OCI-M2 (cell line): ENCODE measurements around the gene FKBP1A.

ENCODE experiments used
- DNase-seq: peaks from one replicate; lab custom pipeline; 2025; ENCODE audit not compliant: unreplicated experiment; lab: John Stamatoyannopoulos, UW

The FKBP1A gene

DNA sequence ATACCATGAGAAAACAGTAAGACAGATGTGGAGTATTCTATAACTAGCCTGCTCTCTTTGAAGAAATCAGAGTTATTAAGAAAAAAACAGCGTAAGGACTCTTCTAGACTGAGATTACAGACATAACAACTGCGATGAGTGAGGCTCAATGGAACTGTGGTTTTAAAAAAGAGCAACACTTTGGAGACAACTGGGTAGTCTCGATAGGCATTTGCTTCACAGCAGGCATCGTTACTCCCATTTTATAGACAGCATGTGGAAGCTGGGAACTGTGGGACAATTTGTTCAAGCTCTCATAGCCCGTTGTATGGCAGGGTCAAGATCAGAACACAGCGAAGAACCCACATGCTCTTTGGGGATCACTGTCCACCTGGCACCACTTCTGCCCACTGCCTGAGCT, 4.6 kb downstream of the FKBP1A start:
- no peak for DNase-seq

DNA sequence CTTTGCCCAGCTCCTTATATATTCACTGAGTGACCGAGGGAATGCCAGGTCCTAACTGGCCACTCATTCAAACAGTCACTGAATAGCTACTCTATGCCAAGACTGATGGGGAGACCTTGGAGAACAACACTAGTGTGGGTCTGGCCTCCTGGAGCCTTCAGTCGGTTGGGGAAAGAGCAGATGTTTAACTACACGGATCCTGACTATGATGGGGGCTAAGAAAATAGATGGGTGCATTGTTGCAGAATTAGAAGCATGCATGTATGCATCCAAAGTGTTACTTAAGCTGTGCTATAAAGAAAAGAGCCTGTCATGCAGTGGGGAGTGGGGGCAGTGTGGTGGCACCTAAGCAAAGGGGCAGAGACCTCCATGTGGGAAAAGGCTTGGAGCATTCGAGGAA, 6.5 kb downstream of the FKBP1A start:
- DNase-seq: no peak

DNA sequence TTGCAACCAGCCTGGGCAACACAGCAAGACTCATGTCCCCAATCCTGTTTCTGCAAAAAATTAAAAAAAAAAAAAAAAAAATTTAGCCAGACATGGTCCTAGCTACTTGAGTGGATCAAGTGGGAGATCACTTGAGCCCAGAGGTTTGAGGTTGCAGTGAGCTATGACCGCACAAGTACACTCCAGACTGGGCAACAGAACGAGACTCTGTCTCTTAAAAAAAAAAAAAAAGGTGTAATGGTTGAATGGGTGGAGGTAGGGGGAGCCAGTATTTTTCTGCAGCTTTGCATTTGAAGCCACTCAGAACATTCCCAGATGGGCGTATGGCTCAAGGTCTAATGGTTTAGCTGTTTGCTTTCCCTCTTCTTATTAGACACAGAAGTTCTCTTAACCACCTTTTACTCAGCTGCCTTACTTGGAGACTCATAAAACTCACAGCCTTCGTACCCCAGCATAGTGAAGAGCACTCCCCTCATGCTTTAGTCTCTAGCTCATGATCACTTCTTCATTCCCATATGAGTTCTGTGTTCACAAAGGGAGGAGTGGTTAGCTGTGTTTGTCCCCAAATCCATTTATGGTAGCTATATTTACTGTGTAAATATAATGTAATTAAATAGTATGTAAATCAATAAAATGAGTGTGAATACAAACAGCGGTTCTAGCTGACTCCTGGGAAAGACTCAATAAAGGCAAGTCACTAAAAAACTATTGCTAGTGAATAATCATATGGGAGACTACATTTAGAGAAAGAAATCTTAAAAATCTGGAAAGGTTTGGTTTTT, 9.0 kb downstream of the FKBP1A start:
- DNase-seq: no peak

DNA sequence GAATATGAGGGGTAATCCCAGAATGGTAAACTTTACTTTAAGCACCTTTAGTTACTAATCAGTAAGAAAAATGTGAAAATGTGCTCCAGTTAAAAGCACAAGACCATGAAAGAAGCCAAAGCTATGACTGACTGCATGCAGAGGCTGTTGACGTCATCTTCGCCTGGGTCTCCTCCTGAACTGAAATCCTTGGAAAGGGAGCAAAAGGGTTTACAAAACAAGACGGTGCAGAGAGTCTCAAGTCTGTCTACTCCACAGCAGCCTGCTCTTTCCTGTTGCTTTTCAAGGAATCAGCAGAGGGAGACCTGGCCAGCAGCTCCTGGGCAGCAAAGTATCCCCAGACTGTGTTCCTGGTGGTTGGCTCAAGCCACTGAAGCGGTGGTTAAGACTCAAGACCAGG, 10.2 kb downstream of the FKBP1A start:
- DNase-seq: no peak

DNA sequence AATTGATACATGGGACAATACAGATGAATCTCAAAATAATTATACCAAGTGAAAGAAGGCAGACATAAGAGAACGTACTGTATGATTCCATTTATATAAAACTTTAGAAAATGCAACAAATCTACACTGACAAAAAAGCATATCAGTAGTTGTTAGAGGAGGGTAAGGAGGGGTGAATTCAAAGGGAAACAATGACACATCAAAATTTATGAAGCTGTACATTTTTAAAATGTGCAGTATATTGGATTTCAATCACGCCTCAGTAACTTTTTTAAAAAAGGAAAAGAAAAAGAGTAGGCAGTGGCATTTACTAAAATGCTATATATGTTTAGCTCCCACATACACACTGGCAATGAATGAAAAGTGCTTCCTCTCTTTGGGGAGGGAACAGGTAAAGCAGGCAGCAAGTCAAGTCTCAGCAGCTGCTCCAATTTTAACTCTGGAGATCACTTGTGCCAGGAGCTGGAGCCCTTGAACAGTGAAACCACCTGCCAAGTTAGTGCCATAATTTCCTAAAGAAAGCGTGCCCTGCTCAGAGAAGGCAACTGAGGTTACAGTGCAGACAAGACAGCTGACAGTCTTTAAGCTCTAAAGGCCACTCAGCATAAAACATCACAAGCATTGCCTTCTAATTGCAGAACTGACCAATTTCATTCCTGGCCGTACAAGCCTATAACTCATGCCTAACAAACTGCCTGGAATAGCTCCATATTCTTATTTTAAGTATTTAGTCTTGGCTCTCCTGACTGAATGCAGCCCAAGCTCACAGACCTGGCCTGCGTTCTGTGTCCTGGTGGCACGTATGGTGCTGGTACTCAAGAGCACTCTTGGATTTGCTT, 10.9 kb downstream of the FKBP1A start:
- DNase-seq: no peak

DNA sequence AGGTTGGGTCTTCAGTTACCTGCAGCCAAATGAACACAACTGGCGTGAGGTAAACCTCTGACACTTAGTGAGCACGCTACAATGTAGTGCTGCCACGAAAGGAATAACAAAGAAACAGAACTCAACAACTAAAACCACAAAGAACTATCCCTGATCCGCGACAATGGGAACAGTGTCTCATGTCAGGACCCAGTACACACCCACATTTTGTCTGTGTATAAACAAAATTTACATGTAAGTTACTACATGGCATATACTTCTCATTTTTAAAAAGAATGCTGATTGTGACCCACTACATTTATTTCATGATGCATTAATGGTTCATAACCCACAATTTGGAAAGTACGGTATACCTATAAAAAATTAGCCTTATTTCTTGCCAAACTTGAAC, 14.1 kb downstream of the FKBP1A start:
- DNase-seq: no peak

DNA sequence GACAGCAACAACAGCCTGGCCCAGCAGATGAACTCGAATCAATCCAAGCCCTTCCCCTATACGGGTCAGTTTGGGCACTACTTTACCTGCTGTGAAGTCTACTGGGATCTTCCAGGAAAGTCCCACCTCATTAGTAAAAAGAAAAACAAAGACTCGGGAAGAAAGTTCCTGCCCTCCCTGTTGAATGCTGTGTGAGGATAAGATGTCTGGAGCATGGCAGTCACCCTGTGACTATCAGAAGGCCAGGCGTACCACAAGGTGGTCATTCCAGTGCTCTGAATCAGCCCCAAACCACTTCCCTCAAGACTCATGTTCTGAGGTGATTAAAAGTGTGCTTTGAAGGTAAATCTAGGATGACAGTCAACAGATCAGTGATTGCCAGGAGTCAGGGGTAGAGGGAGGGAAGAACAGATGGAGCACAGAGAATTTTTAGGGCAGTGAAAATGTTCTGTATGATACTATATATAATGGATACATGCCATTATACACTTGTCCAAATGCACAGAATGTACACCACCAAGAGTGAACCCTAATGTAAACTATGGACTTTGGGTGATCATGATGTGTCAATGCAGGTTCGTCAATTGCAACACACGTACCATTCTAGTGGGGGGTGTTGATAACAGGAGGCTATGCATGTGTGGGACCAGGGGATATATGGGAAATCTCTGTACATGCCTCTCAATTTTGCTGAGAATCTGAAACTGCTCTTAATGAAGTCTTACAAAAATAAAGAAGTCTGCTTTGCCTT, 14.7 kb downstream of the FKBP1A start:
- DNase-seq: no peak

DNA sequence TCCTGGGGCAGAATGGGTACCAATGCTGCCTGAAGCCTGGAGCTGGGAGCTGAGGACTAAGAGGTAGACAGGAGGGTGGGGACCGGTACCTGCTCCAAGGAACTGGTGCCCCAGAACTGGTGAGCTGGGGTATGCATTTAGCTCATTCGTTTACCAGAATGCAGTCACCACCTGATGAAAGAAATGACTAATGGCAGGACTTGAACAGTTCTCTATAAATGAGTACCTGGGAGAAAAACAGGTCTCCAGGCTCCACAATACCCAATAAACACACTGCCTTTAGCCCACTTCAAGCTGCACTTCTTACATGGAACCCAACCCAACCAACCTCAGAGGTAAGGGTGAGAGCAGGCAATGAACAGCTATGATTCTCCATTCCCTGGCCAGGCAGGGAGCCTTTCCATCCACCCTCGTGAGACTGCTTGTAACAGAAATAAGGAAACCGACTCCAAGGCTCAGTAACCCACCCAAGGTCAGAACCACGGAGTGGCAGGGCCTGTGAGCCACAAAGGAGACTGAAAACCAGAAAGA, 15.4 kb downstream of the FKBP1A start:
- DNase-seq: no peak

DNA sequence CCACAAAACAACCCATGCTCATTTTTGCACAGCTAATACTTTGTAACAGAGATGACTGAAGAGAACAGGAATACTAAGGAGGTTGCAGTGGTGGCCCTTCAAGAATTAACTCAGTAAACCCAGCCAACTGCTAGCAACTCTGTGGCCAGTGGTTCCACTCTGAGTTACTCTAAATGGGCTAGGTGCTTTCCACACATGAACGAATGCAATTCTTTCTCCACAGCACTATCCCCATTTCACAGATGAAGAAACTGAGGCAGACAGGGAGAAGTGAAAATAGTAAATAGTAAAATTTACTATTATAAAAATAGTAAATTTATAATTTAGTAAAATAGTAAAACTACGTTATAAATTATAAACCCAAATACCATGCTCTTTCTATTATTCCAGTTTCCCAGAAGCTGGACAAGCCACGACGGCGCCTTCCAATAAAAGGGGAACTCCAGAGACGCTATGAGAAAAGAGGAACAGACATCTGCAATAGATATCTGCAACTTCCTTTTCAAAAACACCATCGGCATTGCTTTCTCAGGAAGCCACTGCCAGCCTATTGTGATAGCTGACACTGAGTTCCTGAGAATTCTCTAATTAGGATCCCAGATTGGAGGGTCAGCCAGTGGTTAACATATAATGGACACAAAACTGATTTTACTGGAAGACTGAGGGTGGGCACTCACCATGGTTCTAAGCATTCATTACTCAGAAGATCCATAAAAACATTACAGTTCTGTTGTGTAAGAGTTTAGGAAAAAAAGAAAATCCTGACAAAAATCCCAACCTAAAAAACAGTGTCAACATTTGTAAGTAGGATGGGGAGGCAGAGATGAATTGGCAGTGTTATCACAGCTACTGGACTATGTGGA, 16.2 kb downstream of the FKBP1A start:
- DNase-seq: no peak

DNA sequence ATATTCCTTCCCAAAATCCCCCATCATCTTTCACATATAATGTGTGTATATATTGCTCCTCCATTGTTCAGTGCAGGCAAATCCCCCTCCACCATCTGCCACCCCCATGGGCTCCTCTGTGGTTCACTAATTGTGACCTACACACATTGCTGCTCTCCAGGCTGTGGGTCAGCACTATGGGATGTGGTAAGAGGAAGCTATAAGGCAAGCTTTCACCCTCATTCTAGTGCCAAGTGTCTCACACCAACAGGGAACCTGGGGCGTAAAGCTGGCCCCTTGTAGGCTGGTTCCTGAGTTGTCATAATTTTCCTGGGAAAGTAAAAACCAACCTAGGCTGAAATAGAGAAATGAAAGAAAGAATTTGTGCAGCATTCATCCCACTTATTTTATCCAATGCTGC, 16.8 kb downstream of the FKBP1A start:
- no peak for DNase-seq

DNA sequence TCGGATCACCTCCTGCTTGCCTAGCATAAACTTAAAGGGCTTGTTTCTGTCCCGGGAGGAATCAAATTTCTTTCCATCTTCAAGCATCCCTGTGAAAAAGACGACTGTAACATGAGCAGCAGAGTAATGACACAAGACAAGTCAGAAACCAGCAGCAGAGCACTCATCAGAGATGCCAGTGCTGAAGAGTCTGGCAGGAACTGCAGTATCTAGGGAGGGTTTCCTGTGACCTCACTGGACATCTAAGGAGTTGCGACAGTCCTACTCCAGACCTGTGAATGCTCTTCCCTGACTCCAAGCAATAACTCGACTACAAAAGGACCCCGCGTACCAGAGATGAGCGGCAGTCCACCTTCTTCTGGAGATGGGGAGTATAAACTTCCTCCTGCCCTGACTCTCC, 17.3 kb downstream of the FKBP1A start:
- DNase-seq: no peak

DNA sequence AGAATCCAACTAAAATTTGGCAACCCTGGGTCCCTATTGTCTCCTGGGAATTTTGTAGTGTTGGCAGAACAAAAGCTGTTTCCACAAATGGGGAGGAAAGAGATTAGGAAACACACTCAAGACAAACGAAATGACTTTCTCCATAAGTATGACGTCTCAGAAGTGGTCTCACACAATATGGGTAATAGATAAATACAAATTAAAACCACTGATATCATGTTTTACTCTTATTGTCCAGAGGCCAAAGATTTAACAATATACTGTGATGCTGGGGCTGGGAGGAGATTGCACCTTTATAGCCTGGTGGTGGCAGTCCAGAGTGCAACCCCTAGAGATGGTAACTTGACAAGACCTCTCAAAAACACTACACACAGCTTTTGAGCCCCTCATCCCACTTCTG, 18.6 kb downstream of the FKBP1A start:
- no peak for DNase-seq

DNA sequence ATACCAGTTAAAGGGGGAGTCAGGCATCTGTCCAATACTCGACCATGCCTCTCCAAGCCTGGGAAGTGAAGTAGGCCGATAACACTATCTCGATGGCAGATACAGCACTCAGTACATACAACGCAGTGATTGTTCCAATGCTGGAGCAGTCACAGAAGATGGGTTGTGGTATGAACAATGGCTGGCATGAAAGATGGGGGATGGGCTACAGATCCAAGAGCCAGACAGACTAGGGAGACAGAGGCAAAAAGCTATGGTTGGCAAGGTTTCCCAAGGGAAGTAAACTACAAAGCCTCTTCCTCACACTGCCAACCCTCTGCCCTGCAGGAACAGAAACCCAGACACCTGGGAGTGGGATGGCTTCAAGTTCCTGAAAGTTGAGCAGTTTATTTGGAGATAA, 19.2 kb downstream of the FKBP1A start:
- DNase-seq: no peak

DNA sequence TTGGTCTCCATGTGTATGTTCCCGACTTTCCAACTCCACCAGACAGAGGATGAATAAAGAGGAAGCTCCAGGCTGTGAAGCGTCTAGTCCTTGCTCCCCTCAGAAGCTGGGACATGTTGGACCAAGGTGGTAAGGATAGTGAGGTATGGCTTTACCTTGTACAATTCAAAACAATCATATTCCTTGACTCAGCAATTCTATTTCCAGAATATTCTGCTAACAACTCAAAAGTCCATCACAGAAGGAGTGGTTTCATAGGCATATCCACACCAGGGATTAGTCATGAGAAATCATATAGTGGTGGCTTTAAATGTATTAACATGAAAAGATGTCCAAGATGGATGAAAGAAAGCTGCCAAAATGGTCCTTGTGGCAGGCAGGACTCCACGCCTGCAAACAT, 19.8 kb downstream of the FKBP1A start:
- DNase-seq: no peak

DNA sequence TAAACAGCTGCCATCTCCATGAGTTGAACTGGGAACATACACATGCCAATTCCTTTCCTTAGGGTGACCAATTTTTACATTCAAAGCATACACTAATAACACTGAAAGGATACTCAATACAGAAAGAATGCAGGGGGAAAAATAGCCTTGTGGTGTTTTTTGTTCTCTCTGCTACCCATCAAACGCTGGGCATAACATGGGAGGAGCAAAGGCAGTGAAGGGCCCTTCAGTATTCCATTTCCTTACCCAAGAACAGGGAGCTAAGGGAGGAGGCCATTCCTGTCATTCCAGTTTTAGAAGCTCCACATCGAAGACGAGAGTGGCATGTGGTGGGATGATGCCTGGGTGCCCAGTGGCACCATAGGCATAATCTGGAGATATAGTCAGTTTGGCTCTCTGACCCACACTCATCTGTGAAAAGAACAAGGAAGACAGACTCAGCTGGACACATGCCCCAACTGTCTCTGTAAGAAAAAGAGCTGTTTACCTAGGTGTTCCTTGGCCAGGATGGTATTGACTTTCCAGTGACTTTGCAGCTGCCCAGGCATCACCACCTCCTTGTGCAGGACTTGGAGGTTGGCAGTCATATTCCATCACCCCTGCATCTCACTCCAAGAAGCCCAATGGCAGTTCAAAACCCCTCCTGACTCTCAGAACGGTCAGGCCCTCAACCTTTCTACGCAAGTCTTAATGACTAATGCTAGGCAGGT, 20.9 kb downstream of the FKBP1A start:
- no peak for DNase-seq

DNA sequence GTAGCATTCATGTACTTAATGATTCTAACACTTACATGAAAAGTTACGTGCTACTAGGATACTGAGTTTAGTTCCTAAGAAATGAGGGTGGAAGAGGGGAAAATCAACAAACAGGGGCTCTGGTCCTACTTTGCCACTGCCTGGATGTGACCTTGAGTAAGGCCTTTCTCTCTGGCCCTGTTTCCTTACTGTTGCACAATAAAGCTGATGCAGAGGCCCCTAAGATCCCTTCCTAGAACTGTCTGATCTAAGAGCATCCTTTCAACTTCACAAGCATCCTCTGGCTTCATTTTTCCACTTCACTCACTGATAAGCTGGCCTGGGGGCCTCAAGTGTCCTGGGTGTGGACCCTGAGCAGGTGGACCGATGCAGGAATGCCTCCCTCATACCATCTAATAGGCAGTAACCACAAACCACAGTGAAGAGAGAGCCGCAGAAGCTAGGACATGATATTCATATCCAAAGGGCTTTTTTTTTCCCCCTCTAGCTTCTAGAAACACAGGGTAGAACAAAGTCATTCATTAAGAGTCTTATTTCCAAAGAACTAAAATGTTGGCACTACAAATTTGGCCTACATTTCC, 21.6 kb downstream of the FKBP1A start:
- DNase-seq: no peak

DNA sequence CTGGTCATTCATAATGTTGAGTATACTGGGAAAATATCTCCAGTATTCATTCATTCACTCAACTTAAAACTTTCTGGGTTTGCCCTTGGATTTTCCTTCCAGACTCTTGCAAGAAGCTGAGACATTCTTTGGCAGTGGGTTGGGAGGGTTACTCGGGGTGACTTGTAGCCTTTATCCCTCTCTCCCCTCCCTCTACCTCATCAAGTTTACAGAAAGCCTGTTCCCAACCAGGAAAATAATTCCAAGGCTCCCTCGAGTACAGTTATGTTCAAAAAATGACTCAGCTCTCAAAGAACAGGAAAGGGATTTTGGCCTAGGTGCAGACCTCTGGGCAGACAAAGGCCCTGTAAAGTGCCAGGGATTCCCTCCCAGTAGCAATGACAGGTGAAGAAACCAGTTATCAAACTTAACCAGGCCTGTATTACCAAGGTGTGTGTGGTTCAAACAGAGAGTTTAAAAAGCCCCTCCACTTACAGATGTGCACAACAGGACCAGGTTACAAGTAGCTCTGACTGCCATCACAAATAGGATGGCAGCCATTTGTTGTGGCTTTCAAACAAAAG, 22.2 kb downstream of the FKBP1A start:
- no peak for DNase-seq

DNA sequence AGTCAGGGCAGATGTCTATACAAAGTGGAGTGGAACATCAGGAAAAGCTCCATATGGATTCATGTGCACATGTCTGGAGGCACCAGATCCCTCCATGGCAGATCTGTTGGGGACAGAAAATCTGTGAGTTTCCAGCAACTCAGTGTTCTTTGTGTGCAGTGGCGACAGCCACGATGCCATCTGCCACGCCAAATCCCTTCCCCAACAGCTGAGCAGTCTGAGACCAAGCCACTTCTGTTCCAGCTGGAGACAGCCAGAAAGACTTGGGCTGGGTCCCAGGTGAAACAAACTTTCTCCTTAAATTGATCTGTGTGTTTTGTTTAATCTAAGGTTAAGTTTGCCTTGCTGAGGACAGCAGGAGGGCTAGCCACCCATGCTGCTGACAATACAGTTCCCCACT, 22.9 kb downstream of the FKBP1A start:
- no peak for DNase-seq

DNA sequence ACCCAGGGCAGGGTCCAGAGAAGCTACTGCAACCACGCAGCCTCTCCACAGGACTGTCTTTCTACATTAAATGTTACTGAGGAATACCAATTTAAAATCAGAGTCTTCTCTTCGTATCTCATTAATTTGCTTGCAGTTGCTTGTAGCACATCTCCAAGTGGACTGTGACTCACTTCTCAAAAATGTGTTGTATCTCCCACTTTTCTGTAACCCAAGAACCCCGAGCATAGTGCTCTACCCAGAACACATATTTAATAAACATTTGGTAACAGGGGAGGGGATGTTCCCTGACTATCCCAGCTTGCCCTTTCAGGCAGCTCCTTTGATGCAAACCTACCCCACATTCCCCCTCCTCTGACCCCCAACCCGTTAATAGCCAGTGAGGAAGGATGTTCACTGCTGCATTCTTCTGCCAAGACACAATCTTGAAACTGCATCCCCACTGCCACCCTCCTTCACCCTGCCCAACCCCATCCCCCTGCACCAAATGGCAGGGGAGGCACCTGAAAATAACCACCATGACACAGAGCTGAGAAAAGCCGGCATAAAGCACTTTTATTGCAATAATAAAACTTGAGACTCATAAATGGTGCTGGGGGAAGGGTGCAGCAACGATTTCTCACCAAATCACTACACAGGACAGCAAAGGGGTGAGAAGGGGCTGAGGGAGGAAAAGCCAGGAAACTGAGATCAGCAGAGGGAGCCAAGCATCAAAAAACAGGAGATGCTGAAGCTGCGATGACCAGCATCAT, 24.2 kb downstream of the FKBP1A start:
- DNase-seq: no peak
